Effector CD8-positive, alpha-beta T cell (primary cell): Measurements from ENCODE around the gene TM2D3.
"Not testable (repeated sequence)": the region's sequence is repeated elsewhere in the genome, so short reads cannot be mapped to it uniquely, and the experiment has no call there.

Experiments used
- DNase-seq: peaks from one replicate; lab custom pipeline; 2025; lab: John Stamatoyannopoulos, UW

Gene TM2D3

GRCh38 chr15:101657171-101657570 lies 5.0 kb upstream of the TM2D3 start:
- DNase-seq: no peak

GRCh38 chr15:101654624-101655337 lies 2.6 kb upstream of the TM2D3 start:
- not testable (repeated sequence) for DNase-seq

GRCh38 chr15:101654171-101654570 lies 2.0 kb upstream of the TM2D3 start:
- DNase-seq: no peak

- DNase-seq: no peak
These were observed 727 bp upstream of the TM2D3 start for GRCh38 chr15:101652786-101653430.

GRCh38 chr15:101651554-101652097 lies 555 bp downstream of the TM2D3 start:
- no peak for DNase-seq

- DNase-seq: no peak
These were observed 2.0 kb downstream of the TM2D3 start for GRCh38 chr15:101650145-101650544.

GRCh38 chr15:101648356-101648755 lies 3.8 kb downstream of the TM2D3 start:
- DNase-seq: no peak

GRCh38 chr15:101647251-101647650 lies 4.9 kb downstream of the TM2D3 start:
- no peak for DNase-seq

- no peak for DNase-seq
These were observed 5.5 kb downstream of the TM2D3 start for GRCh38 chr15:101646672-101647071.

- DNase-seq: no peak
These were observed 9.8 kb downstream of the TM2D3 start for GRCh38 chr15:101642361-101642760.

GRCh38 chr15:101641894-101642293 lies 10.3 kb downstream of the TM2D3 start:
- no peak for DNase-seq

- DNase-seq: peak; percentile 66
These were observed 10.9 kb downstream of the TM2D3 start for GRCh38 chr15:101641129-101641764.

GRCh38 chr15:101639667-101640066 lies 12.5 kb downstream of the TM2D3 start:
- no peak for DNase-seq

- no peak for DNase-seq
These were observed 14.3 kb downstream of the TM2D3 start for GRCh38 chr15:101637919-101638318.

GRCh38 chr15:101637516-101637915 lies 14.7 kb downstream of the TM2D3 start:
- DNase-seq: no peak

GRCh38 chr15:101637038-101637437 lies 15.1 kb downstream of the TM2D3 start:
- no peak for DNase-seq

GRCh38 chr15:101635944-101636727 lies 16.0 kb downstream of the TM2D3 start:
- DNase-seq: no peak

- DNase-seq: no peak
These were observed 18.8 kb downstream of the TM2D3 start for GRCh38 chr15:101633356-101633755.

GRCh38 chr15:101626729-101627128 lies 25.5 kb downstream of the TM2D3 start:
- DNase-seq: not testable (repeated sequence)

- no peak for DNase-seq
These were observed 26.2 kb downstream of the TM2D3 start for GRCh38 chr15:101625980-101626379.

- DNase-seq: no peak
These were observed 27.0 kb downstream of the TM2D3 start for GRCh38 chr15:101625184-101625583.
